GM12874 (cell line): Measurements from ENCODE around the gene MAD1L1.

Experiments
- TF ChIP-seq, protein P1 (sequence below): IDR thresholded peaks from 2 replicates; pipeline ENCODE4 v1.5.1; 2011; ENCODE audit warnings: low read depth, mild to moderate bottlenecking, control low read depth, low read length, moderate library complexity; ENCODE audit not compliant: insufficient read depth

MAD1L1 gene

DNA sequence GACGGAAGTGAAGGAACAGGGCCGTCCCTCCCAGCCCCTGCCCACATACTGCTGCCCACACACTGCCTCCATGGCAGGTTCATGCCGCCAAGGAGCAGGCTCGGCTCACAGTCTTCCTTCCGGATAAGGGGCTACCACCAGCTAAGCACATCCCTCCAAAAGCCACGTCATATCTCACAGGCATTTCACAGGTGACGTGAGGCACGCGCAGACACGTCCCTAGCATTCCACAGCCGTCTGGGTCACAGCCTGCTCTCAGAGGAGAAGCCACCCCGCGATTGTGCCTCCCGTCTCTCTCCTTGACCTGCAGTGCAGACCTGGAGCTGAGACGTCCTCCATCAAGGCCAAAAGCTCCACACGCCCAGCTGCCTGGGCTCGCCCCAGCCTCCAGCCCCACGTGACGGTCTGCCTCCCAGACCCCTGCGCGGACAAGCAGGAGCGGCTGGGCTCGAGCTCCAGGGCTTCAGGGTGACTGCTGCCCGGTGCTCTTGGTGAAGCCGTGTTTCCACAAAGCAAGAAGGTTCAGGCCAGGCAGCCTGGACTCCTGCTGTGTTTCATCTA, 114.0 kb downstream of the MAD1L1 start:
- TF ChIP-seq, protein P1, sequence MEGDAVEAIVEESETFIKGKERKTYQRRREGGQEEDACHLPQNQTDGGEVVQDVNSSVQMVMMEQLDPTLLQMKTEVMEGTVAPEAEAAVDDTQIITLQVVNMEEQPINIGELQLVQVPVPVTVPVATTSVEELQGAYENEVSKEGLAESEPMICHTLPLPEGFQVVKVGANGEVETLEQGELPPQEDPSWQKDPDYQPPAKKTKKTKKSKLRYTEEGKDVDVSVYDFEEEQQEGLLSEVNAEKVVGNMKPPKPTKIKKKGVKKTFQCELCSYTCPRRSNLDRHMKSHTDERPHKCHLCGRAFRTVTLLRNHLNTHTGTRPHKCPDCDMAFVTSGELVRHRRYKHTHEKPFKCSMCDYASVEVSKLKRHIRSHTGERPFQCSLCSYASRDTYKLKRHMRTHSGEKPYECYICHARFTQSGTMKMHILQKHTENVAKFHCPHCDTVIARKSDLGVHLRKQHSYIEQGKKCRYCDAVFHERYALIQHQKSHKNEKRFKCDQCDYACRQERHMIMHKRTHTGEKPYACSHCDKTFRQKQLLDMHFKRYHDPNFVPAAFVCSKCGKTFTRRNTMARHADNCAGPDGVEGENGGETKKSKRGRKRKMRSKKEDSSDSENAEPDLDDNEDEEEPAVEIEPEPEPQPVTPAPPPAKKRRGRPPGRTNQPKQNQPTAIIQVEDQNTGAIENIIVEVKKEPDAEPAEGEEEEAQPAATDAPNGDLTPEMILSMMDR: no peak

DNA sequence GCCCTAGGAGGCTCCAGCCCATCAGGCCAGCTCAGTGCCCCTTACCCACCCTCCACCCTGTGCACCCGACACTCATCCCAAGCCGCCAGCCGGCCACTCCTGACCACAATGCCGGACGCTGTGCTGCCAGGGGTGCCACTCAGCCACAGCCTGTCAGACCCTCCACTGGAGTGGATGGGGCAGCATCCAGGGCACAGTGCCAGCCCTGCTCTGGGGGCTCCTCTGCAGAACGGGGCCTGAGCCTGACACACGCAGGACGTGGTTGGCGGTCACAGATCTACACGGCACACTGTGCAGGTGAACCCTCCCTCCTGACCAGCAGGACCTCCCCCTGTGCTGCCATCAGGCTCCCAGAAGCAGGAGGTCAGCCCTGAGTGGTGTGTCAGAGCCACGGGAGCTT, 114.7 kb downstream of the MAD1L1 start:
- TF ChIP-seq, protein P1: no peak

DNA sequence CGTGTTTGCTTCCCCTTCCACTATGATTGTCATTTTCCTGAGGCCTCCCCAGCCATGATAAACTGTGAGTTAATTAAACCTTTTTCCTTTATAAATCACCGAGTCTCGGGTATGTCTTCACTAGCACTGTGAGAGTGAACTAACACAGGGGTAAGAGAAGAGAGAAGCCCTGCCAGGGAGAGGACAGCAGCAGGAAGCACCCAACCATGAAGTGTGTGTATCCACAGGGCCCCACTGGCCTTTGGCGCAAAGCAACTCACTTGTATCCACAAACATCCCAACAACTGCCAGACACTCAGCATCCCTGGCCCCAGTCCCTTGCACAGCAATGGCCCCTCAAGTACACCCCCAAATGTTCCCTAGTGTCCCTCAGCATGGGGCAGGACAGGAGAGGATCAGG, 115.1 kb downstream of the MAD1L1 start:
- TF ChIP-seq, protein P1: no peak

DNA sequence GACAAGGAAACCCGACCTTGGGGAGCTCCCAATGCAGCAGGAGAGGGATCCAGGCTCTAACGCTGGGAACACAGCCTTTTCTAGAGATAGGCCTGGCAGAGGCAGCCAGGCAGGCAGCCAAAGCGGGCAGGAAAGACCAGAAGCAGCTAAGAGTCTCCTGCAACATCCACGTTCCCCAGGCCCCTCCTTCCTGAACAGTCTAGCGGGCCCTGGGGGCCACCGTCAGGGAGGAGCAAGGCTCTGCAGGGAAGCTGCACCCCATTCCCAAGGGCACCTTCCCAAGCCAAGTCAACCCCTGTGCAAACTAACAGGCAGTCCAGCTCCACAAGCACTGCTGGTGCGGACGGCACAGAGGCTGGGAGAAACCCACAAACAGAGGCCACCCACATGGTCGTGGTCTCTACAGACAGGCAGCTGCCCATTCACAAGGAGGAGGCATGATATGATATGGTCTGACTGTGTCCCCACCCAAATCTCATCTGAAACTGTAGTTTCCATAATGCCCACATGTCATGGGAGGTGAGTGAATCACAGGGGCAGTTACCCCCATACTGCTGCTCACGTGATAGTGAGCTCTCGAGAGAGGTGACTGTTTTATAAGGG, 115.7 kb downstream of the MAD1L1 start:
- TF ChIP-seq, protein P1: no peak

DNA sequence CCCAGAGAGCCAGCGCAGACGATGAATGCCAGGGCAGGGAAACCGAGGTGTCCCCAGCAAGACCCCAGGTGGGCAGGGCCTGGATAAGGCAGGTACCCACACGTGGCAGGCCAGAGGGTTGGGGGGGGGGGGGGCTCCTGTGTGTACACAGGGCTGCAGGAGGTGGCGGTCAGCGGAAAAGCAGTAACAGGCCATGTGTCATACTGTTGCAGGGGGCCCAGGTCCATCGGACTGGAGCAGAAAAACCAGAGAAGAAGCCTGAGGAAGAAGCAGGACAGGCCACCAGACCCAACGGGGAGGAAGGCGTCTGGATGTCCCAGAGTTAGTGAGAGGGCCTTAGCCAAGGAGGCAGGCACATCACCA, 116.3 kb downstream of the MAD1L1 start:
- TF ChIP-seq, protein P1: no peak

DNA sequence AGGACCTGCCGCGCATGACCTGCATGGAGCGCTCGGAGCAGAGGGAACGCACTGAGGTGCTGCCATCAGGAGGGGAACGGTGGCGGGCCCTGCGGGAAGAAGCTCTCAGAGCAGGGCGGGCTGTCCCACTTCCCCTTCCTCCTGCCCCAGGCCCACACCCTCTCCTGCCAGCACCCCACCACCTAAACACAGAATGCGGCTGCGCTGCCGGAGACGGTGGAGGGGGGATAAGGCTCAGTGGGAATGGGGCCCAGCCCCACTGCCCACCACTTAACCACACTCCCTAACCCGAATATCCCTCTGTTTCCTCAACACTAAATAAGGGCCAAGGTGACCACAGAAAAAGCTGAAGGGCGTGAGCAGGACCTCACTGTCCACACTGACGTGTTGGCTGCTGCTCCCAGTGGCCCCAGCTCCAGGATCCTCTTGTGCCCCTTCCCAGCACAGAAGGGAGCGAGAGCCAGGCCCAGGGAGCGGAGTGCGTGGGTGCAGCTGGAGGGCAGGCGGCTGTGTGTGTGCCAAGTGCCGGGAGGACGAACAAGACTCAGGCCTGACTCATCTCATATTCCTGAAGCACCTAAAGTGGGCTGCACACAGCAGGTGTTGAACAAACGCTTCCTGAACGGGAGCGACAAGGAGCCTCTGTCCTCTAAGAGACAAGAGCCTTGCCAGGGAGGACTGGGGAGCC, 116.8 kb downstream of the MAD1L1 start:
- TF ChIP-seq, protein P1: no peak

DNA sequence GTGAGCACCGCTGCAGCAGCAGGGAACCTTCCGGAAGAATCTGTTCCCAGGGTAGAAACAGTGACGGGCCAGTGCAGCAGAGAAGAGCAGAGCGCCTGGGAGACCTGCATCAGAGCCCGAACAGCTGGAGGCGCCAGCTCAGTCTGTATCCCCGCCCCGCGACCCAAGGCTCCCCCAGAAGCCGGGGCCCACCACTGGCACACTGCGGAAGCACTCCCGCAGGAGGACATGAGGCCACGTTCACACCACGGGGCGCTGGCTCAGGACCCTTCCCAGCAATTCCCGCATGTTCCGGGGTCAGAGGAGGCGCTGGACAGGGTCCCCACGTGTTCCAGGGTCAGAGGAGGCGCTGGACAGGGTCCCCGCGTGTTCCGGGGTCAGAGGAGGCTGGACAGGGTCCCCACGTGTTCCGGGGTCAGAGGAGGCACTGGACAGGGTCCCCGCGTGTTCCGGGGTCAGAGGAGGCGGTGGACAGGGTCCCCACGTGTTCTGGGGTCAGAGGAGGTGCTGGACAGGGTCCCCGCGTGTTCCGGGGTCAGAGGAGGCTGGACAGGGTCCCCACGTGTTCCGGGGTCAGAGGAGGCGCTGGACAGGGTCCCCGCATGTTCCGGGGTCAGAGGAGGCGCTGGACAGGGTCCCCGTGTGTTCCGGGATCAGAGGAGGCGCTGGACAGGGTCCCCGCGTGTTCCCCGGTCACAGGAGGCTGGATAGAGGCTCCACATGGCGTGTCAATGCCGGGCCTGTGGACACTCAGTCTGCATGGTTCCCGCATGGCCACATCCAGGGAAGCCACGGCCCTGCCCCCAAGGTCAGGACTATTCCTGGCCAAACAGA, 117.6 kb downstream of the MAD1L1 start:
- TF ChIP-seq, protein P1: no peak
